Left renal pelvis (tissue), 4 donors: ENCODE results near the gene CD248. TPM values are rescaled to one million over a fixed set of nuclear protein-coding genes. Genes with fewer than 3 reads are reported as not detected.

Experiments
- polyA plus RNA-seq, 4 donors: library from polyadenylated mRNA; unstranded; fragments of 120-200 nt; gene quantifications; one replicate each; pipeline ENCODE4 v1.2.1, GENCODE V29; 2013; ENCODE audit not compliant: insufficient read length in 4 of 4

CD248 gene
- polyA plus RNA-seq, 4 donors = 66.3 to 240 (median 72.3) TPM

Other genes with a start within 250 kb of the CD248 start
- 10 to 100 TPM; 43.6 to 60.4 (median 49.3) TPM for gene PACS1, start 246.8 kb downstream of the CD248 start, polyA plus RNA-seq
- 10 to 100 TPM; 16.3 to 29.2 (median 18.9) TPM for gene KLC2, start 59.3 kb downstream of the CD248 start, polyA plus RNA-seq
- gene RAB1B, start 48.4 kb downstream of the CD248 start, polyA plus RNA-seq = 100 to 1,000 TPM; 103 to 140 (median 121) TPM
- gene CNIH2, start 38.9 kb downstream of the CD248 start, polyA plus RNA-seq = 1 to 10 TPM; 3.6 to 6.1 (median 4.3) TPM
- 10 to 100 TPM; 43.0 to 57.7 (median 51.7) TPM for gene YIF1A, start 27.9 kb downstream of the CD248 start, polyA plus RNA-seq
- not detected for gene TMEM151A, start 25.1 kb downstream of the CD248 start, polyA plus RNA-seq
- 1 to 10 TPM; 1.7 to 3.7 (median 2.5) TPM for gene RIN1, start 19.4 kb upstream of the CD248 start, polyA plus RNA-seq
- gene BRMS1, start 28.1 kb upstream of the CD248 start, polyA plus RNA-seq = 10 to 100 TPM; 15.3 to 36.1 (median 29.9) TPM
- 10 to 100 TPM; 49.2 to 53.2 (median 50.5) TPM for gene B4GAT1, start 30.6 kb upstream of the CD248 start, polyA plus RNA-seq
- gene SLC29A2, start 54.7 kb upstream of the CD248 start, polyA plus RNA-seq = 10 to 100 TPM in 3 of 4 donors, 1 to 10 TPM in 1; 2.8 to 29.9 (median 17.9) TPM
- gene NPAS4, start 104.0 kb upstream of the CD248 start, polyA plus RNA-seq = under 1 TPM; 0.19 to 0.57 (median 0.42) TPM
- gene MRPL11, start 121.8 kb upstream of the CD248 start, polyA plus RNA-seq = 10 to 100 TPM; 56.8 to 82.2 (median 72.2) TPM
- 1 to 10 TPM; 4.8 to 6.9 (median 6.1) TPM for gene PELI3, start 149.9 kb upstream of the CD248 start, polyA plus RNA-seq
- gene DPP3, start 163.4 kb upstream of the CD248 start, polyA plus RNA-seq = 10 to 100 TPM in 3 of 4 donors, 1 to 10 TPM in 1; 7.7 to 22.6 (median 20.6) TPM
- gene BBS1, start 193.6 kb upstream of the CD248 start, polyA plus RNA-seq = 10 to 100 TPM; 36.5 to 96.9 (median 70.8) TPM
- 1 to 10 TPM; 5.9 to 9.8 (median 7.5) TPM for gene ZDHHC24, start 229.0 kb upstream of the CD248 start, polyA plus RNA-seq
- under 1 TPM; 0.27 to 0.52 (median 0.48) TPM for gene ACTN3, start 229.9 kb upstream of the CD248 start, polyA plus RNA-seq